GM18502 (cell line): ENCODE data around the gene AGAP1.

ENCODE experiments used
- ATAC-seq: cut with Tn5 transposase; IDR thresholded peaks from one replicate; pipeline ENCODE4 v1.9.1; 2021; ENCODE audit warnings: mild to moderate bottlenecking; ENCODE audit not compliant: unreplicated experiment, poor library complexity

AGAP1 gene

DNA sequence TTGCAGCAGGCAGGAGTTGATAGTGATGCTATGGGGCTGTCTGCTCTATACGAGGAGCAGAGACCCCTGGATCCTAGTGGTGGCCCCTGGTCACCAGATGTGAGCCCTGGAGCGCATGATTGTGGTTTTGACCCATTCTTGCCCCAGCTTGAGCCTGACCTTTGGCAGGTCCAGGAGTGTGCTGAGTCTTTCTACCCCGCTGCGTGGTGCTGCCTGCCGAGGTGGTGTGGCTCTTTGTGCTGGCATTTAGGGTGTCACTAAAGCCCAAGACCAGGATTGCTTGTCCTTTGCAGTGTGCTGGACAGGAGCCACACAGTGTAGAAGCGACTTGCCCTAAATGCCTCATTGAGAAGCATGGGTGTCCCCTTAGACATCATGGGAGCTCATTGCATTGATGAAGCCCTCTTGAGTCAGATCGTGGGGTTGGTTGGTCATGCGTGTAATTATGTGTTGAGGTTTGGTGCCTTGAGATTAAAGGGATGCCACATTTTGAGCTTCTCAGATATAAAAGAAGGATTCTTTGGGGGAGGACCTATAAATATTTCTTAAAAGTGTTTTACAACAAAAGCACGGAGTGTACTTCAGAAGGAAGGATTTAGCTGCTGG lies 88.3 kb downstream of the AGAP1 start:
- ATAC-seq, result no peak

DNA sequence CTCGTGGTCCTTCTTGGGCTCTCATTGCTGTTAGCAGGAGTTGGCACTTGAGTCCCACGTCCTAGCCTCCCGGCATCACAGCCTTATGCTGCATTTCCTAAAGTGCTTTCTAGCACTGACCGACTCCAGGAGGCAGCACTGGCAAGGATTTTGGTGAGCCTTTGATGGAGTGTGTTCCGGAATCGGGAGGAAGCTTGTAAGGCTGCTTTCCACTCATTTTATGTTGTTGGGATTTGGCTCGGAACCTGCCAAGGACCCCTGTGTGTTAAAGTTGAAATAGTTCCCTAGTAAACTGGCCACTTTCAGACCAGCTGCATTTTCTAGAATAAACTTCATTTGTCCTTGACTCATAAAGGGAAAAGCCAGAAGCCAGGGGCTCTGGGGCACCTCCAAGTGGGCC lies 88.9 kb downstream of the AGAP1 start:
- no peak for ATAC-seq

GRCh38 chr2:235583144-235583543 lies 89.3 kb downstream of the AGAP1 start:
- no peak for ATAC-seq

- no peak for ATAC-seq
Measured at GRCh38 chr2:235583925-235584637, 90.2 kb downstream of the AGAP1 start.

- ATAC-seq, result no peak
Measured at GRCh38 chr2:235584638-235585007, 90.8 kb downstream of the AGAP1 start.

GRCh38 chr2:235587202-235587601 lies 93.4 kb downstream of the AGAP1 start:
- ATAC-seq, result no peak

DNA sequence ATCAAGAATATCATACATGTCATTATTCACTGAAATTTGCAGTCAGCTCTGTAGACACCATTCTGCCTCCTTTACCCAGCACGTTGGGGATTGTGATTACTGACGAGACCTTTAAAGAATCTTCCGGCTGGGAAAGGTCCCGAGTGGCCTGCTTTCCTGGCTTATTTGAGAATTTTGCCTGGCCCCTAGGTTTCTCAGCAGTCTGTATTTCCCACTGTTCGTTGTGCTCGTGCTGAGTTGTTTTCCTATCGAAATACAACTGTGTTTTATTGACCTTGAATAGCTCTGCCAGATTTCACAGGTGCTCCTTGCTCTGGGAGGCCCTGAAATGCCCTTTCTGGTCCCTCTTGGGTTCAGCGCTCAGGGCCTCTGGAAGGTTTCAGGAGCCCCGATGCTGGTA lies 94.9 kb downstream of the AGAP1 start:
- no peak for ATAC-seq

DNA sequence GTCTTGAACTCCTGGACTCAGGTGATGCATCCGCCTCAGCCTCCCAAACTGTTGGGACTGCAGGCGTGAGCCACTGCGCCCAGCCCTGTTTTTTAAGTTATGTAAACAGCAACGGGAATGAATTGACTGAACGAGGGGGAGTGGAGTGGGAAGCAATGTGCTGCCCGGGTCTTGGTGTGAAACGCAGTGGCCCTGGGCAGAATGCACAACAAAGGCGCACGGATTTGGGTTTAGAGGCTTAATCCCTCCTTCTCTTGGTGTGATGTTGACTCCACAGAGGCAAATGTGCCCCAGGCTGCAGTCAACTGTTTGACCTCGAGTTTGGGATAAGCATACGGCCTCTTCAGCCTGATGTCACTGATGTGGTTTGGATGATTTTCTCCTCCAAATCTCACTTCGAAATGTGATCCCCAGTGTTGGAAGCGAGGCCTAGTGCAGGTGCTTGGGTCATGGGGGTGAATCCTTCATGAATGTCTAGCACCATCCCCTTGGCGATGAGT lies 97.4 kb downstream of the AGAP1 start:
- no peak for ATAC-seq

- ATAC-seq, result no peak
Measured at GRCh38 chr2:235591921-235592320, 98.1 kb downstream of the AGAP1 start.

DNA sequence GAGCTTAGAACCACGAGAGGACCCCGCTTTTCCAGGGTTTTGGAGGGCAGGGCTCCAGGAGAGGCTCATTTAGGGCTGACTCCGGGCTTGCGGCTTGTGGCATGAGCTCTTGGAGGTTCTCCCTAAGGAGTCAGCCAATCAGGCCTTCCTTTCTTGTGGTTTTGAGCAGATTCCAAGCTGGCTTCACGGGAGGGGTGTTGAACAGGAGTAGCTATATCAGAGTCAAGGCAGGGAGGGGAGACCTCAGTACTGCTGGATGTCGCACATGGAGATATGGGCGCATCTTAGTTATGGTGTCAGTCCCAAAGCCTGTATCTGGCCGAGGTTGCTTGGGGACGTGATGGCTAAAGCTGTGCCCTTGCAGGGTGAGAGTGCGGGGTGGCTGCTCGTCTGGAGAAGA lies 98.6 kb downstream of the AGAP1 start:
- ATAC-seq, result no peak

DNA sequence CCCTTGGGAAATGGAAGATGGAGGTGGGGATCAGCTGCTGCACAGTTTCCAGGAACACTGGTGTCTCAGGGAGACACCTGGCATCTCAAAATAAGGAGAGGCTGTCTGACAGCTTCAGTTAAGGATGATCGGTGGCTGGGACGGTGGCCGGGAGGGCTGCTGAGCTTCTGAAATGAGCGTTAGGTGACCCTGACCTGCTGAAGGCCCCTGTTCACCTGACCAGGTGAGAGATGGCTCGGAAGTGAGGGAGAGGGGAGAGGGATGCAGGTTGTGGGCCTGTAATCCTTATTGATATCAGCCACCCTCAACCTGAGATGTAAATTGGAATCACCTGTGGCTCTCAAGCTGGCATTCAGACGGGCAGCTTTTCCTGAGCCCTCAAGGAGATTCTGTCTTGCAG lies 99.0 kb downstream of the AGAP1 start:
- no peak for ATAC-seq

DNA sequence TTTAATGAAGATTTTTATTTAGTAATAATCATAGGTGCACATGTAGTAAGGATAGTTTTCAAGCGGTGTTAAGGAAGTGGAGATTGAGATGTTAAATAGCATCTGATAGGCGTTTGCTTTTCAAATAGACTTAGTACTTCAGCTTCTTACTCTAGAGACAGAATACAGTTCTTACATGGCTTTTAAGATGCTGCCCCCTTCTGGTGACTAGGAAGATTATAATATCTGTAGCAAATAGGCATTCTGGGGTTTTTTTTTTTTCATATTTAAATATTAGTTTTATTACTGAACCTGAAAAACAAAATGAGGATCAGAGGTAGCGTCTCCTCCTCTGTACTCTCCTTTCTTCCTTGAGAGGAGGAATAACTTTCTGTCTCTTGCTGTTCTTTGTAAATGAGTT lies 100.2 kb downstream of the AGAP1 start:
- no peak for ATAC-seq

- ATAC-seq, result no peak
Measured at GRCh38 chr2:235594964-235595363, 101.1 kb downstream of the AGAP1 start.

GRCh38 chr2:235595422-235596010 lies 101.7 kb downstream of the AGAP1 start:
- no peak for ATAC-seq

DNA sequence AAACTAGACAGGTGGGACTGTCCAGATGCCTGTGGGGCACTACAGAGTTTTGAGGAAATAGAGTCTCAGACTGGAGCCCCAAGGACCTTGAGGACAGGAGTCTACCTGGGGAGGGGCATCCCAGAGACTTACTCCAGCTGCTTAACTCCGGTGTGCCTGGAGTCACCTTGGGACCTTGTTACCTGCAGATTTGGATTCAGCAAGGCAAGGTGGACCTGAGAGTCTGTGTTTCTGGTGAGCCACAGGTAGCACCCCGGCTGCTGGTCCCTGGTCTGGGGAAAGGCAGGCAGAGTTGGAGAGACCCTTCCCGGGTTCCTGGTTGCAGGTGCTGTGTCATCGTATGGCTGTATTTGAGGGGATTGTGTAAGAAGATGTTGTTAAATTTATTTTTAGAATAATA lies 102.4 kb downstream of the AGAP1 start:
- ATAC-seq, result no peak

DNA sequence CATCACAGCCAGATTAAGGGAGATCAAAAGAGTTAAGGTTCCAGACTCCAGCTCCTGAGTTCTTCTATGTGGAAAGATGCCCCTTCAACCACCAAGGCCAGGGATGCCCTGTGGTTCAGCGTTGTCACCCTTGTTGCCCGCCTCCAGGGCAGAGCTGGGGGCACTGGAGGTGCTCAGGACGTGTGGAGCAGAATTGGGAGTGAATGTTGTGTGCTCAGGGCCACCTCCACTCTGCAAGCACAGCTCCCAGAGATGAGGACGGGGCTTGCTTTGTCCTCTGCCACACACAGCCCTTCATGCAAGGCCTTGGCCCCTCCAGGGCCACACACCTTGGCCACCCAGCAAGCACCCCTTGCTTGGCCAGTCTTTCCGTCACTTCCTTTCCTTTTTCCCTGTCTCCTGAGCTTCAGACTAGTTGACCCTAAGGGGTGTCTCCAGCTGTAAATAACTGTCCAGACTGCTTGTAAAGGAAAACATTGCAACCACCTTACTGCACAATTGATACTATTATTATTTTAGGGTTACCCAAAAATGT lies 103.3 kb downstream of the AGAP1 start:
- no peak for ATAC-seq

DNA sequence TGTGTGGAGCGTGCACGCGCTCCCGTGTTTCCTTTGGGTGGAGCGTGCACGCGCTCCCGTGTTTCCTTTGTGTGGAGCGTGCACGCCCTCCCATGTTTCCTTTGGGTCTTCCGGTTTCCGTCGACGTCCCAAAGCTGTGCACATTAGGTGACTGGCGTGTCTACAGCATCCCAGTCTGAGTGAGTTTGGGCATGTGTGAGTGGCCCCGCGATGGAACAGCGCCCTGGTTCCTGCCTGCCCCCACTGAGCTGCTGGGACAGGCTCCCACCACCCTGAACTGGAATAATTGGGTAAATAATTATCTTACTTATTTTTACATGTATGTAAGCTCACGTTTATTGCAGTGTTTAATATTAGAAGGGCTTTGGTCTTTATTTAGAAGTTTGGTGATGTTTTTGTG lies 104.2 kb downstream of the AGAP1 start:
- no peak for ATAC-seq

DNA sequence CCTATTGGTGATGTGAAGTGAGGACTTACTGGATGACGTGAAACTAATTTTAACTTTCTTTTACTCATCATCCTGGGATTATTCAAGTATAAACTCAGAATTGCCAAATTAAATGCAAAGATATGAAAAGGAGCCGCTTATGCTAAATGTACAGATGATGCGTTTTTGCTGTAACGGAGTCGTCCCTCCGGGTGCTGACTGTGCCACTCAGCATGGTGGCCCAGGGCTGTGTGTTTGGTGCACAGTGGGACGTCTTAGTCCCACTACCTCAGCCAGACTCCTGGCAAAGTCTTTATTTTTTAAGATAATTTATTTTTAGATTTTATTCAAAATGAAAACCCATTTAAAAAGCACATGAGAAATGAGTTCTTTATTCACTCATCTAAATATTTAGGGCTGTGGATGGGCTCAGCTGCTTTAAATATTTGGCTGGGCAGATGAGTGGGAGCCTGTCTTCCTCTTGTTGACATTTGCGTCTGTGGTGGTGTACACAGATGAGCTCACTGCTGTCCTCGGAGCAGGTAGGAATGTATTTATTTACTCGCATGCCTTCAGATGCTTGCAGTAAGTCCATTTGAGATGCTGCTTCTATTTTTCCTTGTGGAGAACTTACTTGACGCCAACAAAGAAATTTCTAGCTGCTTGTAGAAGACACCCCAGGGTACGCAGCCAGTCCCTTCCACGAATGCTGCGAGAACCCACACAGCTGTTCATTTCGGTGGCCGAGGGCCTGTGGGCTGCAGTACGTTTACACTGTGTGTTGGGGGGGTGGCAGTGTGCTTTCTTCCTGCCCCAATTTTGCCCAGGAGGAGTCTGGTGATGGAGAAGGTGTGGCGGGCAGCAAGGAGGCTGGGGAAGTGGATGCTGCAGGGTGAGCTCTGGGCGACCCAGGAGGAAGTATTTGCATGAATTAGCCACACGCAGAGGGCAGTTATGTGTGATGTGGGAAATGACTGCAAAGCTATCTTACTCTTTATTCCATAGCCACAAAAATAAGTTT lies 105.0 kb downstream of the AGAP1 start:
- ATAC-seq, result no peak

GRCh38 chr2:235599596-235600338 lies 105.9 kb downstream of the AGAP1 start:
- ATAC-seq, result no peak

GRCh38 chr2:235600406-235600805 lies 106.6 kb downstream of the AGAP1 start:
- no peak for ATAC-seq
